Upper lobe of right lung (tissue), 1 donor: ENCODE results near the gene TMEM88. TPM values are rescaled to one million over a fixed set of nuclear protein-coding genes. Genes with fewer than 3 reads are reported as not detected.

Experiments
- ATAC-seq: fragments of 200-7000 bp; cut with Tn5 transposase; one replicate; pipeline ENCODE4 v1.9.1; 2020; ENCODE audit warnings: mild to moderate bottlenecking, moderate library complexity
- DNase-seq: peaks from one replicate; pipeline ENCODE4 v3.0.0-alpha.2; 2020
- H3K27ac ChIP-seq: fragments of 200-600 bp; one replicate; pipeline ENCODE4 v1.8.0; 2022
- H3K27me3 ChIP-seq: fragments of 200-600 bp; one replicate; pipeline ENCODE4 v1.8.0; 2022; ENCODE audit warnings: mild to moderate bottlenecking
- H3K36me3 ChIP-seq: fragments of 200-600 bp; one replicate; pipeline ENCODE4 v1.8.0; 2022
- H3K4me1 ChIP-seq: fragments of 200-600 bp; one replicate; pipeline ENCODE4 v1.8.0; 2022
- H3K4me3 ChIP-seq: fragments of 200-600 bp; one replicate; pipeline ENCODE4 v1.8.0; 2022; ENCODE audit warnings: mild to moderate bottlenecking
- H3K9me3 ChIP-seq: fragments of 200-600 bp; one replicate; pipeline ENCODE4 v1.8.0; 2022
- intact Hi-C: fragments of 100-400 bp; cut with DNase I; formaldehyde crosslinking; loops from one replicate; pipeline ENCODE4 v1.11.0; 2022
- total RNA-seq: library from RNA; stranded (reverse); fragmentation: NEBNext Ultra II Directional; extraction: Animal tissue kit (Norgen Biotek cat#: 25700); gene quantifications from one replicate; pipeline ENCODE4 v1.2.1, GENCODE V29; 2021
- TF ChIP-seq, protein P1 (sequence below): fragments of 200-600 bp; IDR thresholded peaks from one replicate; pipeline ENCODE4 v1.8.0; 2022; ENCODE audit warnings: antibody characterized with exemption
- donor health status: DM: no; HTN: yes; CAD: no; lungs with severe emphysema.

The TMEM88 gene
- total RNA-seq, 1 donor from 2014 or later: 10.7 TPM

DNA sequence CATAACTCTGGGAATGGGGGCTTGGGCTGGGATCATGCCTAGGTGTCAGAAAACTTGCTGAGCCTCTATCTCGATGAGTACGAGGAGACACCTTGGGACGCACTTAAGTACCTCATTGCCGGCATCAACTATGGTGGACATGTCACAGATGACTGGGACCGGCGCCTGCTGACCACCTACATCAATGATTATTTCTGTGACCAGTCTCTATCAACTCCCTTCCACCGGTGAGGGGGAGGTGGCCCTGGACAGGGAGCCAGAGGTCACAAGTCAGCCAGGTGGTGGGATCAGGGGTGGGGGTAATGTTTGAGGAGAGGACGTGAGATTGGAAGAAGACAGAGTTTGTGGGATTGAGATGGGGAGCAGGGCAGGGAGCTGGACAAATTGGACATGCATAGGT, 24.2 kb upstream of the TMEM88 start:
- H3K36me3 ChIP-seq: no peaks in the 10 kb centered on the region
- ATAC-seq: no peak

DNA sequence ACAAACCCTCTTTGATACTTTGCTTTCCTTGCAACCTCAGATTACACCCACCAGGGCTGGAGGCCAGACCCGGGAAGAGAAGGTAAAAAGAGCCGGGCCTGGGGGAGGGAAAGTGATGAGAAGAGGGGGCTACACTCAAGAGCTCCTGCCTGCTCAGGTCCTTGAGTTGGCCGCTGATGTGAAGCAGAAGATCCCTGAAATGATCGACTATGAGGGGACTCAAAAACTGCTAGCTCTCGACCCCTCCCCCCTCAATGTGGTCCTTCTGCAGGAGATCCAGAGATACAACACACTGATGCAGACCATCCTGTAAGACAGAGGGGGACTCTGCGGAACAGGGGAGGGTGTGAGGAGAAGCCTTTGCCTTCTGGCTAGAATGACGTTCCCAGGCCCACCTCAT, 23.6 kb upstream of the TMEM88 start:
- DNase-seq: no peak
- no peaks in the 10 kb centered on the region for H3K9me3 ChIP-seq

More for the DNA sequence above, 24.2 kb upstream of the TMEM88 start:
- Histone ChIP-seq H3K9me3 (no peaks in the 10 kb centered on the region), H3K4me3 (no peak overlapping the region), H3K4me1 (no peaks in the 10 kb centered on the region), H3K27ac (no peak overlapping the region), H3K27me3 (no peaks in the 10 kb centered on the region)
- DNase-seq: no peak
- TF ChIP-seq, protein P1, sequence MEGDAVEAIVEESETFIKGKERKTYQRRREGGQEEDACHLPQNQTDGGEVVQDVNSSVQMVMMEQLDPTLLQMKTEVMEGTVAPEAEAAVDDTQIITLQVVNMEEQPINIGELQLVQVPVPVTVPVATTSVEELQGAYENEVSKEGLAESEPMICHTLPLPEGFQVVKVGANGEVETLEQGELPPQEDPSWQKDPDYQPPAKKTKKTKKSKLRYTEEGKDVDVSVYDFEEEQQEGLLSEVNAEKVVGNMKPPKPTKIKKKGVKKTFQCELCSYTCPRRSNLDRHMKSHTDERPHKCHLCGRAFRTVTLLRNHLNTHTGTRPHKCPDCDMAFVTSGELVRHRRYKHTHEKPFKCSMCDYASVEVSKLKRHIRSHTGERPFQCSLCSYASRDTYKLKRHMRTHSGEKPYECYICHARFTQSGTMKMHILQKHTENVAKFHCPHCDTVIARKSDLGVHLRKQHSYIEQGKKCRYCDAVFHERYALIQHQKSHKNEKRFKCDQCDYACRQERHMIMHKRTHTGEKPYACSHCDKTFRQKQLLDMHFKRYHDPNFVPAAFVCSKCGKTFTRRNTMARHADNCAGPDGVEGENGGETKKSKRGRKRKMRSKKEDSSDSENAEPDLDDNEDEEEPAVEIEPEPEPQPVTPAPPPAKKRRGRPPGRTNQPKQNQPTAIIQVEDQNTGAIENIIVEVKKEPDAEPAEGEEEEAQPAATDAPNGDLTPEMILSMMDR: no peak
- intact Hi-C loops: no loop called here

DNA sequence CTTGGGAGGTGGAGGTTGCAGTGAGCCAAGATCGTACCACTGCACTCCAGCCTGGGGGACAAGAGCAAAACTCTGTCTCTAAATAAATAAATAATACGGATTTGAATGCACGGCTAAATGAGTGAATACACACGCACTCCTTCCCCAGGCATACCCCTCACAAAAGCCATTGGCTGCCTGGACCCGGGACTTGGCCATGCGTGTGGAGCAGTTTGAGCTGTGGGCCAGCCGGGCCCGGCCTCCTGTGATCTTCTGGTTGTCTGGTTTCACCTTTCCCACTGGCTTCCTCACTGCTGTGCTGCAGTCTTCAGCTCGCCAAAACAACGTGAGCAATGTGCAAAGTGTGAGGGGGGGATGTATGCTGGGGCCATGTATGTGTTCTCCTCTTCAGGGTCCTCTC, 22.4 kb upstream of the TMEM88 start:
- ATAC-seq (no peak), DNase-seq (no peak)
- TF ChIP-seq, protein P1: no peak
- intact Hi-C loops: no loop called here
- Histone ChIP-seq H3K4me1 (peaks cover 11% of the 10 kb centered on the region), H3K27ac (no peak overlapping the region), H3K36me3 (no peaks in the 10 kb centered on the region), H3K4me3 (no peak overlapping the region), H3K27me3 (no peaks in the 10 kb centered on the region), H3K9me3 (no peaks in the 10 kb centered on the region)

More for the DNA sequence above, 23.6 kb upstream of the TMEM88 start:
- Histone ChIP-seq H3K4me1 (no peaks in the 10 kb centered on the region), H3K4me3 (no peak overlapping the region), H3K27ac (no peak overlapping the region), H3K27me3 (no peaks in the 10 kb centered on the region), H3K36me3 (no peaks in the 10 kb centered on the region)
- intact Hi-C loops: no loop called here
- no peak for ATAC-seq
- TF ChIP-seq, protein P1: no peak

DNA sequence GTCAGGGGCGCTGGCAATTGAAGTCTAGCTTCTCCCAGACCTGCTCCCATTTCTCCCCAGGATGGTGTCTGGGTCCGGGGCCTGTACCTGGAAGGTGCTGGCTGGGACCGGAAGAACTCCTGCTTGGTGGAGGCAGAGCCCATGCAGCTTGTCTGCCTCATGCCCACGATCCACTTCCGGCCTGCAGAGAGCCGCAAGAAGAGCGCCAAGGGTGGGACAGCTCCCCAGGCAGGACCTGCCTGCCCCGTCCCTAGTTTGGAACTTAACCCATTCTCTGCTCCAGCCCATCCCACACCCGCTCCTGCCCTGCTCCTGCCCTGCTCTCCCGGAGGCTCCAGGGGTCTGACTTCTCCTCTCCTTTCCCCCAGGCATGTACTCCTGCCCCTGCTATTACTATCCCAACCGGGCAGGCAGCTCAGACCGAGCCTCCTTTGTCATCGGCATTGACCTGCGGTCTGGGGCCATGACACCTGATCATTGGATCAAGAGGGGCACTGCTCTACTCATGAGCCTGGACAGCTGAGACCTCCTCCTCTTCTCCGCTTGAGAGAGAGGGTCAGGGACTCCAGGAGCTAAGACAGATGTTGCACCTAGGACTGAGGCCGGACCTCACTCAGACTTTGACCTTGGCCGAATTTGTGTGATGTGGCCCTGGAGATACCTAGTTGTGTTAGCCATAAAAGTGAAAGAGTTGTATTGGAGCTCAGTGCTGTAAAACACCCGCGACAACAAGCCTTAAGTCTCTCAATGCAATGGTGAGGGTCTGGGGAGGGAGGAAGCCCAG, 21.7 kb upstream of the TMEM88 start:
- no peaks in the 10 kb centered on the region for H3K36me3 ChIP-seq
- DNase-seq: no peak
- intact Hi-C loops: no loop called here
- TF ChIP-seq, protein P1: no peak
- H3K4me1 ChIP-seq: peaks cover 16% of the 10 kb centered on the region
- H3K27ac ChIP-seq: peak overlapping the region; percentile 99
- H3K9me3 ChIP-seq: no peaks in the 10 kb centered on the region
- no peaks in the 10 kb centered on the region for H3K27me3 ChIP-seq
- H3K4me3 ChIP-seq: peak overlapping the region; percentile 83
- ATAC-seq: no peak

DNA sequence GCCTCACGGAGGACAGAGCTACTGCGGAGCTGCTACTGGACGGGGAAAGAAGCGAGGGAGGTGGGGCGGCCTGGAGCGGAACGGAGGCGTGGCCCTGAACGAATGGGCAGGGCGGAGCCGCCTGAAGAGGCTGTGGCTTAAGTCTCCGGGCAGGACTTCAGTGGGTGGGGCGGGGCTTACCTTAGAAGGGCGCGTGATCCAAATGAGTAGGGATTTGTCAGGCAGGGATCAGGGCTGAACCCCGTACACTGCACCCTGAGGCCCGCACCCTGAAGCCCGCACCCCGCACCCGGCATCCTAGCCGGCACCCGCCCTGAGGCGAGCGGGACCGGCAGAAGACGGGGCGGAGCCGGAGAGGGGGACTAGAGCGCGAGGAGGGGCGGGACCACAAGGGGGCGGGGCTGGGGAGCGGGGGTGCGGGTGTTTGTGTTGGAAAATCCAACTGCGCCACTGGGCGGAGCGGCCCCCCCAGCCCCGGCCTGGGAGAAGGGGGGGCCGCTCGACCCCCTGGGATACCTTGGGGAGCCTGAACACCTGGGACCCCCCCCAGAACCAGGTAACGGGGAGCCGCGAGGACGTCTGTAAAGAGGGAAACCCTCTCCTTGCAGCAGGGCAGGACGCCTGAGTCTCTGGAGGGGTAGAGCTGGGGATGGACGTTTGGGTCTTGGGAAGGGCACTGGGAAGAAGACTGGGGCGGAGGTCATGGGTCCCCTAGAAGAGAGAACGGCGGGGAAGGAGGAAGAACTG, 20.9 kb upstream of the TMEM88 start, which contains the start of gene KDM6B:
TSS of gene KDM6B (plus strand) at position 423 of the 747 bp plus-strand sequence. CDS start 11,338 bp downstream, outside the sequence.
- H3K9me3 ChIP-seq: no peaks in the 10 kb centered on the region
- H3K4me3 ChIP-seq: peak within 1 kb of the TSS; percentile 83
- peak; percentile 96 for DNase-seq
- peaks cover 22% of the 10 kb centered on the region for H3K4me1 ChIP-seq
- TF ChIP-seq, protein P1: no peak
- intact Hi-C loops: no loop called here
- H3K27ac ChIP-seq: peak within 1 kb of the TSS; percentile 99
- ATAC-seq: peak; percentile 78
- no peaks in the 10 kb centered on the region for H3K27me3 ChIP-seq
- H3K36me3 ChIP-seq: no peaks in the 10 kb centered on the region
